H1 (cell line): Measurements from ENCODE around the gene USP36. TPM values are rescaled to one million over a fixed set of nuclear protein-coding genes. Genes with fewer than 3 reads are reported as not detected.

Source experiments
- CTCF ChIA-PET: fragments of 300-600 bp; sonication (Branson Sonifier 250); formaldehyde crosslinking; loops from one replicate; lab custom pipeline; 2021; ENCODE audit not compliant: partially characterized antibody; lab: Charles Lee
- POLR2A ChIA-PET: fragments of 300-600 bp; sonication (Branson Sonifier 250); formaldehyde crosslinking; loops from one replicate; lab custom pipeline; 2021; ENCODE audit warnings: inconsistent platforms; ENCODE audit not compliant: partially characterized antibody; lab: Charles Lee
- DNase-seq, 2 experiments: peaks; one replicate each; pipeline versions ENCODE4 v3.0.0 to v3.0.0-alpha.2; 2010 to 2022; ENCODE audit warnings: low spot score in 2 of 2, low read depth in 1 of 2, mixed read lengths in 1 of 2
- FAIRE-seq: peaks from 2 replicates; lab custom pipeline; 2011; peaks lifted over from hg19 to GRCh38; lab: Jason Lieb, UNC
- H2AFZ ChIP-seq: 2 replicates; pipeline ENCODE4 v1.8.1; 2012; ENCODE audit warnings: low read length, inconsistent platforms
- H2AK5ac ChIP-seq: 2 replicates; pipeline ENCODE4 v1.6.1; 2013; ENCODE audit warnings: low read depth, low read length
- H2BK120ac ChIP-seq: replicated peaks from 2 replicates; pipeline ENCODE3; 2013; ENCODE audit warnings: low read depth, low read length, inconsistent platforms
- H2BK12ac ChIP-seq: 2 replicates; pipeline ENCODE4 v1.6.1; 2013; ENCODE audit warnings: low read depth, low read length
- H2BK15ac ChIP-seq: 2 replicates; pipeline ENCODE4 v1.6.1; 2013; ENCODE audit warnings: low read length
- H2BK20ac ChIP-seq: 2 replicates; pipeline ENCODE4 v1.6.1; 2013; ENCODE audit warnings: low read length
- H2BK5ac ChIP-seq: 2 replicates; pipeline ENCODE4 v1.6.1; 2013; ENCODE audit warnings: low read depth, low read length
- H3K14ac ChIP-seq: 2 replicates; pipeline ENCODE4 v1.6.1; 2013; ENCODE audit warnings: inconsistent platforms; ENCODE audit not compliant: insufficient read length
- H3K18ac ChIP-seq: 2 replicates; pipeline ENCODE4 v1.6.1; 2013; ENCODE audit warnings: low read length; ENCODE audit errors: extremely low read depth
- H3K23ac ChIP-seq: 2 replicates; pipeline ENCODE4 v1.6.1; 2013; ENCODE audit warnings: inconsistent platforms; ENCODE audit not compliant: insufficient read length
- H3K23me2 ChIP-seq: 2 replicates; pipeline ENCODE4 v1.6.1; 2013; ENCODE audit warnings: low read depth, low read length
- H3K27ac ChIP-seq: 2 replicates; pipeline ENCODE4 v1.6.1; 2011; ENCODE audit warnings: low read depth, low read length, inconsistent platforms
- H3K27me3 ChIP-seq, 4 experiments: replicated peaks in 1 of 4; 1 replicate in 1 of 4; 2 replicates in 3 of 4; pipeline versions ENCODE4 v1.6.1 to v1.8.1; 2011 to 2013; ENCODE audit warnings: low read length in 3 of 4, mild to moderate bottlenecking in 3 of 4, inconsistent platforms in 2 of 4, mixed read lengths in 2 of 4, moderate library complexity in 1 of 4; ENCODE audit not compliant: control insufficient read depth in 3 of 4, insufficient read depth in 3 of 4; ENCODE audit errors: extremely low read depth in 1 of 4
- H3K36me3 ChIP-seq, 4 experiments: 2 replicates each; pipeline versions ENCODE4 v1.6.1 to v1.8.1; 2011 to 2013; ENCODE audit warnings: mild to moderate bottlenecking in 4 of 4, low read length in 3 of 4, moderate library complexity in 2 of 4, control low read depth in 1 of 4, inconsistent platforms in 1 of 4; ENCODE audit not compliant: insufficient read depth in 4 of 4, control insufficient read depth in 2 of 4
- H3K4ac ChIP-seq: replicated peaks from 2 replicates; pipeline ENCODE3; 2013; ENCODE audit warnings: low read length, low read depth, mixed read lengths, inconsistent platforms; ENCODE audit not compliant: insufficient read length
- H3K4me1 ChIP-seq, 4 experiments: replicated peaks in 1 of 4; 1 replicate in 1 of 4; 2 replicates in 3 of 4; pipeline versions ENCODE4 v1.6.1 to v1.8.1; 2011 to 2013; ENCODE audit warnings: low read length in 3 of 4, inconsistent platforms in 2 of 4, mixed read lengths in 1 of 4; ENCODE audit not compliant: insufficient read depth in 4 of 4, control insufficient read depth in 3 of 4
- H3K4me2 ChIP-seq, 2 experiments: 2 replicates each; pipeline versions ENCODE4 v1.6.1 to v1.8.1; 2011 to 2013; ENCODE audit warnings: low read depth in 2 of 2, low read length in 2 of 2, control low read depth in 1 of 2, inconsistent platforms in 1 of 2, mild to moderate bottlenecking in 1 of 2; ENCODE audit not compliant: insufficient read depth in 1 of 2
- H3K4me3 ChIP-seq, 4 experiments: fragments of 200-600, 300-600 bp in 1 of 4; sonication (generic), shearing (Covaris generic), sonication (Bioruptor Twin) in 1 of 4; 2 replicates each; pipeline versions ENCODE4 v1.5.1 to v1.8.1; 2011 to 2016; ENCODE audit warnings: low read length in 4 of 4, low read depth in 3 of 4, control low read depth in 2 of 4, inconsistent platforms in 2 of 4, mild to moderate bottlenecking in 2 of 4, mixed read lengths in 1 of 4, moderate library complexity in 1 of 4; ENCODE audit not compliant: insufficient read depth in 2 of 4; ENCODE audit errors: extremely low read depth in 1 of 4
- H3K56ac ChIP-seq: replicated peaks from 2 replicates; pipeline ENCODE3; 2013; ENCODE audit warnings: low read depth, mild to moderate bottlenecking, mixed read lengths, low read length, inconsistent platforms; ENCODE audit not compliant: insufficient read length
- H3K79me1 ChIP-seq: 2 replicates; pipeline ENCODE4 v1.6.1; 2013; ENCODE audit warnings: low read depth, low read length, control low read depth
- H3K79me2 ChIP-seq, 2 experiments: 2 replicates each; pipeline versions ENCODE4 v1.6.1 to v1.8.1; 2012 to 2013; ENCODE audit warnings: low read length in 2 of 2, mild to moderate bottlenecking in 2 of 2, inconsistent platforms in 1 of 2; ENCODE audit not compliant: insufficient read depth in 2 of 2, control insufficient read depth in 1 of 2
- H3K9ac ChIP-seq, 4 experiments: replicated peaks in 1 of 4; 1 replicate in 1 of 4; 2 replicates in 3 of 4; pipeline versions ENCODE4 v1.6.1 to v1.8.1; 2011 to 2013; ENCODE audit warnings: low read depth in 3 of 4, low read length in 3 of 4, control low read depth in 2 of 4, mild to moderate bottlenecking in 2 of 4, moderate library complexity in 2 of 4, inconsistent platforms in 1 of 4; ENCODE audit errors: extremely low read depth in 1 of 4
- H3K9me3 ChIP-seq, 2 experiments: 2 replicates each; pipeline versions ENCODE4 v1.6.1 to v1.8.1; 2012 to 2013; ENCODE audit warnings: mild to moderate bottlenecking in 2 of 2, moderate library complexity in 2 of 2, control low read depth in 1 of 2, inconsistent platforms in 1 of 2, low read depth in 1 of 2, low read length in 1 of 2, mixed read lengths in 1 of 2; ENCODE audit not compliant: insufficient read depth in 2 of 2
- H4K20me1 ChIP-seq, 2 experiments: replicated peaks in 1 of 2; 2 replicates each; pipeline versions ENCODE3 to v1.8.1; 2011 to 2013; ENCODE audit warnings: inconsistent platforms in 2 of 2, low read length in 2 of 2, mild to moderate bottlenecking in 1 of 2; ENCODE audit not compliant: insufficient read depth in 2 of 2, control insufficient read depth in 1 of 2
- H4K5ac ChIP-seq: 2 replicates; pipeline ENCODE4 v1.6.1; 2013; ENCODE audit warnings: low read length, low read depth, mixed read lengths, inconsistent platforms; ENCODE audit not compliant: insufficient read length
- H4K8ac ChIP-seq: 2 replicates; pipeline ENCODE4 v1.8.0; 2013; ENCODE audit warnings: mild to moderate bottlenecking, moderate library complexity, low read length, inconsistent platforms; ENCODE audit not compliant: insufficient read depth; ENCODE audit errors: extremely low read depth
- H4K91ac ChIP-seq: replicated peaks from 2 replicates; pipeline ENCODE3; 2013; ENCODE audit warnings: low read length, mixed read lengths, inconsistent platforms; ENCODE audit not compliant: insufficient read length
- BACH1 ChIP-seq: IDR thresholded peaks from 2 replicates; pipeline ENCODE4 v1.6.1; 2012; ENCODE audit warnings: low read length, improper control_type of control experiment
- CEBPB ChIP-seq: IDR thresholded peaks from 2 replicates; pipeline ENCODE4 v1.6.1; 2012; ENCODE audit warnings: low read depth, low read length
- CREB1 ChIP-seq: IDR thresholded peaks from 2 replicates; pipeline ENCODE4 v1.6.1; 2012; ENCODE audit warnings: inconsistent platforms
- CTBP2 ChIP-seq: IDR thresholded peaks from 2 replicates; pipeline ENCODE4 v1.7.0; 2011; ENCODE audit warnings: borderline replicate concordance, mild to moderate bottlenecking, moderate library complexity, mixed read lengths, low read length; ENCODE audit not compliant: insufficient read depth, insufficient read length
- HDAC6 ChIP-seq: IDR thresholded peaks from one replicate; pipeline ENCODE4 v1.7.1; 2012; ENCODE audit warnings: low read depth, mild to moderate bottlenecking, inconsistent platforms, low read length, moderate library complexity
- JUND ChIP-seq: IDR thresholded peaks from 2 replicates; pipeline ENCODE4 v1.6.1; 2011; ENCODE audit warnings: mild to moderate bottlenecking, improper control_type of control experiment, low read length
- PHF8 ChIP-seq: fragments of 200-600 bp; sonication (generic); conservative IDR thresholded peaks from 2 replicates; pipeline ENCODE4 v1.7.1; 2012; ENCODE audit warnings: low read depth, mild to moderate bottlenecking, inconsistent platforms, low read length, moderate library complexity
- SP4 ChIP-seq: IDR thresholded peaks from 2 replicates; pipeline ENCODE4 v1.6.1; 2012; ENCODE audit warnings: low read length, inconsistent platforms
- WGBS, 2 experiments: shearing (Covaris generic) in 1 of 2; methylation state at CpG; one replicate each; pipeline versions ENCODE4 v1.1.6 to v1.1.7; 2013 to 2015; ENCODE audit warnings: low lambda C conversion rate in 2 of 2, mixed read lengths in 2 of 2, inconsistent platforms in 1 of 2, low coverage in 1 of 2, missing lambda C conversion rate in 1 of 2; ENCODE audit not compliant: insufficient replicate concordance in 2 of 2, insufficient coverage in 1 of 2, insufficient read length in 1 of 2; ENCODE audit errors: extremely low coverage in 1 of 2, missing lambda C conversion rate in 1 of 2; 5-methylcytosine and 5-hydroxymethylcytosine counted together
- polyA plus RNA-seq, 7 experiments: library from polyadenylated mRNA; depleted of rRNA in 3 of 7; stranded (reverse) in 5 of 7; unstranded in 2 of 7; fragments of >200 nt in 5 of 7; fragments of 200-250 nt in 2 of 7; gene quantifications; 1 replicate in 5 of 7; 2 replicates in 1 of 7; 4 replicates in 1 of 7; pipeline versions ENCODE4 v1.2.1 to v1.2.3, GENCODE V29; 2011 to 2013; ENCODE audit warnings: missing spikeins in 2 of 7, mixed read lengths in 2 of 7
- total RNA-seq: library from RNA; stranded (reverse); fragmentation: NEBNext Ultra II Directional; extraction: Animal tissue kit (Norgen Biotek cat#: 25700); gene quantifications from 2 replicates; pipeline ENCODE4 v1.2.1, GENCODE V29; 2021
- TF ChIP-seq, protein P1 (sequence below): IDR thresholded peaks from 2 replicates; pipeline ENCODE4 v1.6.1; 2011; ENCODE audit warnings: low read length, improper control_type of control experiment

Gene USP36
- total and polyA plus RNA-seq, 2 of the 8 experiments (the other 6 are each of a cell fraction or from before 2014, with no cell fraction given) = 40.7 to 67.7 TPM

DNA sequence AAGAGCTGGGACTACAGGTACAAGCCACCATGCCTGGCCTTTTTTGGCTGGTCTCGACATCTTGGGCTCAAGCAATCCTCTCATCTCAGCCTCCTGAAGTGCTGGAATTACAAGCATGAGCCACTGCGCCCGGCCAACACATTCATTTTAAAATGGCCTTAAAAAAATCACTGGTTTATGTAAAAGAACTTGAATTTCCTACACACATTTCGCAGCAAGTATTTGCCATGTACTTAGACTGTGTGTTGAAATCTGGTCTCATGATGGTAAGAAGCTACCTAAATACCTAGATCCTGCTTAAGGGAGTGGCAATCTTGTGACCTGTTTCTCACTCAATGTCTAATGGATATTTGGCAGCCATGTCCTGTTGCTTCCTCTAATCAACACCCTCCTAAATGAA is 50.1 kb downstream of the USP36 start:
- Histone ChIP-seq H3K14ac (no peak overlapping the region), H4K20me1 (no peaks in the 10 kb centered on the region), H2AFZ (no peak overlapping the region), H3K4me3 (no peak overlapping the region), H3K79me1 (no peaks in the 10 kb centered on the region), H2BK15ac (no peak overlapping the region), H3K79me2 (no peaks in the 10 kb centered on the region), H4K5ac (no peak overlapping the region), H2BK120ac (no peak overlapping the region), H3K4ac (no peak overlapping the region), H3K27ac (no peak overlapping the region), H3K23ac (no peak overlapping the region), H2BK12ac (no peak overlapping the region), H3K9ac (no peak overlapping the region), H3K18ac (no peak overlapping the region), H2BK20ac (no peak overlapping the region), H3K36me3 (peaks cover 0 to 19% (median 2%) of the 10 kb centered on the region in 4 experiments; a peak in 4 of 8 replicates), H3K23me2 (peaks cover 2% of the 10 kb centered on the region; the same call in 1 of the 2 replicates), H2BK5ac (no peak overlapping the region), H3K4me2 (no peak overlapping the region), H3K4me1 (no peaks in the 10 kb centered on the region), H3K9me3 (no peaks in the 10 kb centered on the region), H4K91ac (no peak overlapping the region), H3K27me3 (no peaks in the 10 kb centered on the region; a peak in 1 of 7 replicates), H3K56ac (no peak overlapping the region), H2AK5ac (no peak overlapping the region), H4K8ac (no peak overlapping the region)
- ChIA-PET POLR2A (no interaction called here), CTCF (interaction anchor here (1.0 to 1.5 kb wide), 3 partner anchors 47 to 75 kb away, joined by 3 to 4 read pairs (median 4); no protein-coding TSS in a partner anchor)
- DNase-seq (no peak), FAIRE-seq (no peak)
- WGBS, 2 experiments = 90% methylated on average over 4 of the region's 4 CpGs; no CpG with 5 or more reads in 1 of the 2 experiments
- TF ChIP-seq CTBP2 = no peak
- TF ChIP-seq HDAC6 = no peak
- TF ChIP-seq BACH1 = no peak
- TF ChIP-seq, protein P1, sequence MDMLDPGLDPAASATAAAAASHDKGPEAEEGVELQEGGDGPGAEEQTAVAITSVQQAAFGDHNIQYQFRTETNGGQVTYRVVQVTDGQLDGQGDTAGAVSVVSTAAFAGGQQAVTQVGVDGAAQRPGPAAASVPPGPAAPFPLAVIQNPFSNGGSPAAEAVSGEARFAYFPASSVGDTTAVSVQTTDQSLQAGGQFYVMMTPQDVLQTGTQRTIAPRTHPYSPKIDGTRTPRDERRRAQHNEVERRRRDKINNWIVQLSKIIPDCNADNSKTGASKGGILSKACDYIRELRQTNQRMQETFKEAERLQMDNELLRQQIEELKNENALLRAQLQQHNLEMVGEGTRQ = no peak
- no peak for TF ChIP-seq PHF8
- no peak for TF ChIP-seq SP4
- no peak for TF ChIP-seq CEBPB
- no peak for TF ChIP-seq JUND
- TF ChIP-seq CREB1 = no peak
